MM.1S (cell line): ENCODE results near the gene ARL15.

ENCODE experiments used
- DNase-seq: peaks from one replicate; pipeline ENCODE4 v3.0.0-alpha.2; 2015
- H2AFZ ChIP-seq: fragments of 300-600 bp; sonication (generic); 2 replicates; pipeline ENCODE4 v1.6.0; 2016; ENCODE audit warnings: antibody characterized with exemption, low read length
- H3F3A ChIP-seq: fragments of 300-600 bp; sonication (generic); 2 replicates; pipeline ENCODE4 v1.6.1; 2016; ENCODE audit warnings: mild to moderate bottlenecking, antibody characterized with exemption, low read length, moderate library complexity, mixed read lengths; ENCODE audit not compliant: insufficient read depth
- H3K27ac ChIP-seq: fragments of 300-600 bp; sonication (generic); 2 replicates; pipeline ENCODE4 v1.5.1; 2016; ENCODE audit warnings: mild to moderate bottlenecking, low read length
- H3K27me3 ChIP-seq: fragments of 300-600 bp; sonication (generic); replicated peaks from 2 replicates; pipeline ENCODE4 v1.6.0; 2016; ENCODE audit warnings: low read length; ENCODE audit not compliant: insufficient read depth
- H3K36me3 ChIP-seq: fragments of 300-600 bp; sonication (generic); replicated peaks from 2 replicates; pipeline ENCODE4 v1.6.1; 2016; ENCODE audit warnings: mild to moderate bottlenecking, low read length, mixed read lengths; ENCODE audit not compliant: insufficient read depth
- H3K4me1 ChIP-seq: fragments of 300-600 bp; sonication (generic); 2 replicates; pipeline ENCODE4 v1.6.1; 2016; ENCODE audit warnings: low read length, mixed read lengths
- H3K4me2 ChIP-seq: fragments of 300-600 bp; sonication (generic); 2 replicates; pipeline ENCODE4 v1.6.0; 2016; ENCODE audit warnings: low read depth, low read length
- H3K4me3 ChIP-seq: fragments of 300-600 bp; sonication (generic); 2 replicates; pipeline ENCODE4 v1.5.1; 2016; ENCODE audit warnings: low read length, mixed read lengths
- H3K79me2 ChIP-seq: fragments of 300-600 bp; sonication (generic); 2 replicates; pipeline ENCODE4 v1.6.1; 2016; ENCODE audit warnings: mixed run types, low read length, mixed read lengths
- H3K9ac ChIP-seq: fragments of 300-600 bp; sonication (generic); 2 replicates; pipeline ENCODE4 v1.6.1; 2016; ENCODE audit warnings: low read length, mixed read lengths
- H3K9me2 ChIP-seq: fragments of 300-600 bp; sonication (generic); replicated peaks from 2 replicates; pipeline ENCODE4 v1.6.1; 2016; ENCODE audit warnings: mild to moderate bottlenecking, low read length, mixed read lengths; ENCODE audit not compliant: insufficient read depth
- H3K9me3 ChIP-seq: fragments of 300-600 bp; sonication (generic); replicated peaks from 2 replicates; pipeline ENCODE4 v1.6.1; 2016; ENCODE audit warnings: mild to moderate bottlenecking, low read length, mixed read lengths; ENCODE audit not compliant: insufficient read depth
- H4K20me1 ChIP-seq: fragments of 300-600 bp; sonication (generic); 2 replicates; pipeline ENCODE4 v1.6.1; 2016; ENCODE audit warnings: mild to moderate bottlenecking, low read length, moderate library complexity, mixed read lengths; ENCODE audit not compliant: insufficient read depth
- CTCF ChIP-seq: fragments of 300-600 bp; sonication (generic); IDR thresholded peaks from 2 replicates; pipeline ENCODE4 v1.5.1; 2016; ENCODE audit warnings: antibody characterized with exemption, low read length, mixed read lengths
- EZH2 ChIP-seq: fragments of 300-600 bp; sonication (generic); optimal IDR thresholded peaks from 2 replicates; pipeline ENCODE3; 2017; ENCODE audit warnings: low read depth, mild to moderate bottlenecking, antibody characterized with exemption, low read length, mixed read lengths
- EZH2phosphoT487 ChIP-seq: fragments of 300-600 bp; sonication (generic); IDR thresholded peaks from 2 replicates; pipeline ENCODE4 v1.6.1; 2018; ENCODE audit warnings: antibody characterized with exemption, low read length

Gene ARL15

GRCh38 chr5:54305737-54306136 lies 4.6 kb downstream of the ARL15 start:
- no peaks in the 10 kb centered on the region for H3K27me3 ChIP-seq
- no peak overlapping the region for H2AFZ ChIP-seq
- H3K9ac ChIP-seq: no peak overlapping the region
- H3K79me2 ChIP-seq: 0 out of 2 replicates have a peak, but pooled peaks cover 8% of the 10 kb centered on the region
- H3K4me2 ChIP-seq: no peak overlapping the region
- H3K27ac ChIP-seq: no peak overlapping the region
- H3K4me3 ChIP-seq: no peak overlapping the region
- H3F3A ChIP-seq: no peaks in the 10 kb centered on the region
- H4K20me1 ChIP-seq: no peaks in the 10 kb centered on the region
- no peak for DNase-seq
- H3K36me3 ChIP-seq: no peaks in the 10 kb centered on the region
- H3K9me3 ChIP-seq: no peaks in the 10 kb centered on the region
- H3K9me2 ChIP-seq: no peaks in the 10 kb centered on the region
- no peak for TF ChIP-seq CTCF
- TF ChIP-seq EZH2: no peak
- no peak for TF ChIP-seq EZH2phosphoT487
- H3K4me1 ChIP-seq: peaks cover 6% of the 10 kb centered on the region; the same call in 1 of the 2 replicates

- H3K27me3 ChIP-seq: no peaks in the 10 kb centered on the region
- H3K36me3 ChIP-seq: no peaks in the 10 kb centered on the region
- no peak overlapping the region for H3K4me2 ChIP-seq
- no peak overlapping the region for H3K9ac ChIP-seq
- peaks cover 1% of the 10 kb centered on the region; the same call in 1 of the 2 replicates for H3K4me1 ChIP-seq
- H3K79me2 ChIP-seq: 0 out of 2 replicates have a peak, but pooled peaks cover under 1% of the 10 kb centered on the region
- no peak for DNase-seq
- H3K27ac ChIP-seq: no peak overlapping the region
- H3F3A ChIP-seq: no peaks in the 10 kb centered on the region
- TF ChIP-seq EZH2phosphoT487 (no peak), EZH2 (no peak), CTCF (no peak)
- no peaks in the 10 kb centered on the region for H3K9me2 ChIP-seq
- no peak overlapping the region for H2AFZ ChIP-seq
- H4K20me1 ChIP-seq: no peaks in the 10 kb centered on the region
- no peak overlapping the region for H3K4me3 ChIP-seq
- H3K9me3 ChIP-seq: no peaks in the 10 kb centered on the region
Measured at GRCh38 chr5:54304040-54304439, 6.3 kb downstream of the ARL15 start.

GRCh38 chr5:54302267-54302687 lies 8.1 kb downstream of the ARL15 start:
- Histone ChIP-seq H3K4me1 (no peaks in the 10 kb centered on the region), H3K79me2 (no peaks in the 10 kb centered on the region), H3K9me3 (no peaks in the 10 kb centered on the region), H3F3A (no peaks in the 10 kb centered on the region), H3K27ac (no peak overlapping the region), H3K27me3 (no peaks in the 10 kb centered on the region), H3K9ac (no peak overlapping the region), H3K9me2 (no peaks in the 10 kb centered on the region), H2AFZ (no peak overlapping the region), H3K4me3 (no peak overlapping the region), H4K20me1 (no peaks in the 10 kb centered on the region), H3K36me3 (no peaks in the 10 kb centered on the region), H3K4me2 (no peak overlapping the region)
- DNase-seq: no peak
- TF ChIP-seq EZH2 (no peak), EZH2phosphoT487 (no peak), CTCF (no peak)
